Endothelial cell of umbilical vein (primary cell): ENCODE data around the gene EML4. TPM values are rescaled to one million over a fixed set of nuclear protein-coding genes. Genes with fewer than 3 reads are reported as not detected.

Source experiments
- BruUV-seq: library from RNA; stranded (reverse); fragments of 400-500 nt; replicated peaks from 2 replicates; lab custom pipeline; 2021; lab: Mats Ljungman, UMichigan
- CTCF ChIA-PET: fragments of 300-600, 350-600 bp; sonication (Branson Sonifier 250); formaldehyde crosslinking; loops from one replicate; lab custom pipeline; 2021; ENCODE audit warnings: antibody characterized with exemption, inconsistent platforms; lab: Charles Lee
- POLR2A ChIA-PET: fragments of 300-600, 350-600 bp; sonication (Branson Sonifier 250); formaldehyde crosslinking; loops from one replicate; lab custom pipeline; 2021; ENCODE audit warnings: antibody characterized with exemption, inconsistent platforms; lab: Charles Lee
- DNase-seq: peaks from one replicate; pipeline ENCODE4 v3.0.0-alpha.2; 2011; ENCODE audit warnings: low read depth, low spot score
- FAIRE-seq: peaks from 2 replicates; lab custom pipeline; 2011; peaks lifted over from hg19 to GRCh38; lab: Jason Lieb, UNC
- H2AFZ ChIP-seq: 2 replicates; pipeline ENCODE4 v1.6.0; 2012; ENCODE audit warnings: low read depth, low read length, control low read depth, inconsistent platforms
- H3K27ac ChIP-seq: 2 replicates; pipeline ENCODE4 v1.5.1; 2011; ENCODE audit warnings: low read depth, mild to moderate bottlenecking, control low read depth, low read length, moderate library complexity; ENCODE audit not compliant: insufficient read depth
- H3K27me3 ChIP-seq, 2 experiments: 2 replicates each; pipeline versions ENCODE4 v1.6.0 to v1.6.1; 2011; ENCODE audit warnings: low read length in 2 of 2, mixed read lengths in 1 of 2; ENCODE audit not compliant: control insufficient read depth in 2 of 2, insufficient read depth in 2 of 2
- H3K36me3 ChIP-seq, 2 experiments: 2 replicates in 1 of 2; 3 replicates in 1 of 2; pipeline ENCODE4 v1.5.1; 2011; ENCODE audit warnings: low read length in 2 of 2, mild to moderate bottlenecking in 1 of 2, moderate library complexity in 1 of 2; ENCODE audit not compliant: control insufficient read depth in 2 of 2, insufficient read depth in 2 of 2; ENCODE audit errors: extremely low read depth in 1 of 2
- H3K4me1 ChIP-seq: 3 replicates; pipeline ENCODE4 v1.5.1; 2011; ENCODE audit warnings: mild to moderate bottlenecking, low read length; ENCODE audit not compliant: control insufficient read depth, insufficient read depth; ENCODE audit errors: extremely low read depth
- H3K4me2 ChIP-seq: 2 replicates; pipeline ENCODE4 v1.6.1; 2011; ENCODE audit warnings: low read length, control low read depth, mixed read lengths; ENCODE audit not compliant: insufficient read depth
- H3K4me3 ChIP-seq, 3 experiments: fragments of 200-600 bp in 1 of 3; sonication (generic), shearing (Covaris generic) in 1 of 3; replicated peaks in 1 of 3; 2 replicates each; pipeline ENCODE4 v1.5.1; 2011 to 2016; ENCODE audit warnings: control low read depth in 3 of 3, low read length in 3 of 3, mild to moderate bottlenecking in 2 of 3, inconsistent platforms in 1 of 3, low read depth in 1 of 3, moderate library complexity in 1 of 3; ENCODE audit not compliant: insufficient read depth in 1 of 3
- H3K79me2 ChIP-seq: 2 replicates; pipeline ENCODE4 v1.6.0; 2012; ENCODE audit warnings: low read length, inconsistent platforms; ENCODE audit not compliant: control insufficient read depth, insufficient read depth
- H3K9ac ChIP-seq: replicated peaks from 2 replicates; pipeline ENCODE3; 2011; ENCODE audit warnings: low read length, control low read depth; ENCODE audit not compliant: insufficient read depth; ENCODE audit errors: extremely low read depth
- H3K9me1 ChIP-seq: replicated peaks from 3 replicates; pipeline ENCODE4 v1.6.0; 2011; ENCODE audit warnings: mild to moderate bottlenecking, low read length; ENCODE audit not compliant: control insufficient read depth, insufficient read depth; ENCODE audit errors: extremely low read depth
- H3K9me3 ChIP-seq: replicated peaks from 2 replicates; pipeline ENCODE4 v1.5.1; 2012; ENCODE audit warnings: low read length, inconsistent platforms; ENCODE audit not compliant: control insufficient read depth, insufficient read depth
- H4K20me1 ChIP-seq: replicated peaks from 2 replicates; pipeline ENCODE3; 2011; ENCODE audit warnings: mild to moderate bottlenecking, low read length; ENCODE audit not compliant: control insufficient read depth, insufficient read depth; ENCODE audit errors: extremely low read depth
- CTCF ChIP-seq, 2 donors: IDR thresholded peaks; 1 replicate in 1 of 2; 2 replicates in 1 of 2; pipeline ENCODE4 v1.5.1; 2011; ENCODE audit warnings: low read length in 2 of 2, mild to moderate bottlenecking in 2 of 2, moderate library complexity in 2 of 2, control low read depth in 1 of 2, inconsistent platforms in 1 of 2, low read depth in 1 of 2; ENCODE audit not compliant: insufficient read depth in 1 of 2; ENCODE audit errors: extremely low read depth in 1 of 2
- FOS ChIP-seq: IDR thresholded peaks from 2 replicates; pipeline ENCODE4 v1.6.1; 2011; ENCODE audit warnings: mild to moderate bottlenecking, low read length, moderate library complexity, borderline replicate concordance; ENCODE audit not compliant: insufficient read depth
- GATA2 ChIP-seq: IDR thresholded peaks from 2 replicates; pipeline ENCODE4 v1.7.0; 2011; ENCODE audit warnings: low read depth, mild to moderate bottlenecking, moderate library complexity, mixed read lengths, low read length; ENCODE audit not compliant: insufficient read length, insufficient read depth
- JUN ChIP-seq: IDR thresholded peaks from 2 replicates; pipeline ENCODE4 v1.6.1; 2011; ENCODE audit warnings: borderline replicate concordance, low read depth; ENCODE audit not compliant: insufficient read length, insufficient read depth
- dilution Hi-C: fragments of 300-500 bp; cut with MboI; formaldehyde crosslinking; loops from one replicate; pipeline ENCODE4 v1.15.0; 2019; ENCODE audit warnings: low sequenced_read_pairs; ENCODE audit not compliant: extremely low pct_ligation_motif_present
- intact Hi-C: fragments of 100-400 bp; cut with micrococcal nuclease; formaldehyde crosslinking; loops from one replicate; pipeline ENCODE4 v1.10.0; 2022
- polyA plus RNA-seq, 4 experiments: library from polyadenylated mRNA; depleted of rRNA in 3 of 4; stranded (reverse) in 3 of 4; unstranded in 1 of 4; fragments of >200 nt; gene quantifications; 2 replicates each; pipeline versions ENCODE4 v1.2.1 to v1.2.3, GENCODE V29; 2011 to 2012; ENCODE audit warnings: missing spikeins in 1 of 4
- total RNA-seq: library from RNA; stranded (reverse); gene quantifications from 2 replicates; pipeline ENCODE4 v1.2.3, GENCODE V29; 2021

EML4 gene
- total and polyA plus RNA-seq, 2 donors (not counting 3 experiments of a cell fraction or from before 2014, with no cell fraction given): 13.3 to 32.0 TPM

- no peaks in the 10 kb centered on the region for H3K9me3 ChIP-seq
- TF ChIP-seq GATA2 (no peak), CTCF (IDR thresholded peaks at IDR 0.05; ENCODE audit: extremely low read depth in 1 of 2, insufficient read depth in 1 of 2, low read depth in 1 of 2, low read length in 2 of 2) (no peak), FOS (peak; percentile 22), JUN (peak; percentile 48)
- TSS peak; percentile 85 for BruUV-seq
- intact Hi-C loops (loop anchor here (1.0 to 2.0 kb wide), 3 partner anchors 9 to 41 kb away; partner anchors contain the start of gene EML4), dilution Hi-C loops (no loop called here)
- H3K4me2 ChIP-seq: peak overlapping the region; percentile 91
- peak overlapping the region; percentile 86 for H3K27ac ChIP-seq
- H4K20me1 ChIP-seq: no peaks in the 10 kb centered on the region
- no peaks in the 10 kb centered on the region for H3K36me3 ChIP-seq
- peak overlapping the region; percentile 73 for H3K9ac ChIP-seq
- no peaks in the 10 kb centered on the region for H3K79me2 ChIP-seq
- no peaks in the 10 kb centered on the region for H3K9me1 ChIP-seq
- CTCF ChIA-PET: interaction anchor here (0.8 to 1.9 kb wide), 15 partner anchors 9 to 521 kb away, joined by 3 to 15 read pairs (median 4); partner anchors contain the start of gene EML4
- POLR2A ChIA-PET: interaction anchor here (2.0 kb wide), 1 partner anchor 9 kb away, joined by 9 read pairs; no protein-coding TSS in a partner anchor
- DNase-seq (peak; percentile 81), FAIRE-seq (peak; percentile 93)
- peak overlapping the region; percentile 81 for H2AFZ ChIP-seq
- no peaks in the 10 kb centered on the region for H3K27me3 ChIP-seq
- peaks cover 30% of the 10 kb centered on the region for H3K4me1 ChIP-seq
- peak overlapping the region; percentile 3 to 61 (median 30) for H3K4me3 ChIP-seq
These were observed 27.2 kb upstream of the EML4 start for GRCh38 chr2:42141687-42142546.
